H9 (cell line): ENCODE data around the gene GPC1. TPM values are rescaled to one million over a fixed set of nuclear protein-coding genes. Genes with fewer than 3 reads are reported as not detected.

Experiments used
- DNase-seq: peaks from one replicate; pipeline ENCODE4 v3.0.0-alpha.2; 2017
- H2AFZ ChIP-seq: one replicate; pipeline ENCODE4 v1.6.1; 2013; ENCODE audit warnings: mild to moderate bottlenecking, low read length, control low read depth, moderate library complexity
- H2AK5ac ChIP-seq: 2 replicates; pipeline ENCODE4 v1.6.1; 2013; ENCODE audit warnings: low read length, control low read depth, mixed read lengths; ENCODE audit not compliant: insufficient read length
- H2BK120ac ChIP-seq: one replicate; pipeline ENCODE4 v1.6.1; 2013; ENCODE audit warnings: low read depth, mild to moderate bottlenecking, low read length, control low read depth, inconsistent platforms; ENCODE audit not compliant: poor library complexity, severe bottlenecking
- H2BK12ac ChIP-seq: 2 replicates; pipeline ENCODE4 v1.6.1; 2013; ENCODE audit warnings: low read length, control low read depth, mixed read lengths, low read depth; ENCODE audit not compliant: insufficient read length
- H2BK15ac ChIP-seq: 2 replicates; pipeline ENCODE4 v1.6.1; 2013; ENCODE audit warnings: low read depth, low read length, control low read depth
- H2BK20ac ChIP-seq: one replicate; pipeline ENCODE4 v1.6.1; 2013; ENCODE audit warnings: low read depth, mild to moderate bottlenecking, low read length, control low read depth, inconsistent platforms; ENCODE audit not compliant: poor library complexity, severe bottlenecking
- H2BK5ac ChIP-seq: 2 replicates; pipeline ENCODE4 v1.6.1; 2013; ENCODE audit warnings: low read length, control low read depth, mixed read lengths; ENCODE audit not compliant: insufficient read length
- H3K14ac ChIP-seq: 2 replicates; pipeline ENCODE4 v1.6.1; 2013; ENCODE audit warnings: low read length, control low read depth; ENCODE audit not compliant: insufficient read depth
- H3K18ac ChIP-seq: 2 replicates; pipeline ENCODE4 v1.6.1; 2013; ENCODE audit warnings: low read depth, mild to moderate bottlenecking, mixed read lengths, low read length, control low read depth; ENCODE audit not compliant: insufficient read length
- H3K23ac ChIP-seq: 2 replicates; pipeline ENCODE4 v1.6.1; 2013; ENCODE audit warnings: low read length, control low read depth, mixed read lengths, low read depth; ENCODE audit not compliant: insufficient read length
- H3K23me2 ChIP-seq: 2 replicates; pipeline ENCODE4 v1.6.1; 2013; ENCODE audit warnings: low read depth, mild to moderate bottlenecking, mixed read lengths, low read length, control low read depth; ENCODE audit not compliant: insufficient read length, poor library complexity, severe bottlenecking
- H3K27ac ChIP-seq: 2 replicates; pipeline ENCODE4 v1.5.1; 2013; ENCODE audit warnings: low read length, control low read depth, mixed read lengths, low read depth; ENCODE audit not compliant: insufficient read length
- H3K27me3 ChIP-seq: 2 replicates; pipeline ENCODE4 v1.6.1; 2013; ENCODE audit warnings: low read length, control low read depth, inconsistent platforms; ENCODE audit not compliant: insufficient read depth
- H3K4ac ChIP-seq: 2 replicates; pipeline ENCODE4 v1.6.1; 2013; ENCODE audit warnings: low read depth, mild to moderate bottlenecking, control low read depth, inconsistent platforms, low read length, moderate library complexity
- H3K4me1 ChIP-seq: 2 replicates; pipeline ENCODE4 v1.6.1; 2013; ENCODE audit warnings: low read length, control low read depth, inconsistent platforms; ENCODE audit not compliant: insufficient read depth
- H3K4me2 ChIP-seq: 2 replicates; pipeline ENCODE4 v1.6.1; 2013; ENCODE audit warnings: low read length, control low read depth, mixed read lengths; ENCODE audit not compliant: insufficient read length, insufficient read depth
- H3K56ac ChIP-seq: 2 replicates; pipeline ENCODE4 v1.6.1; 2013; ENCODE audit warnings: low read depth, mild to moderate bottlenecking, mixed read lengths, low read length, control low read depth; ENCODE audit not compliant: insufficient read length
- H3K79me1 ChIP-seq: 2 replicates; pipeline ENCODE4 v1.6.1; 2013; ENCODE audit warnings: low read depth, mild to moderate bottlenecking, moderate library complexity, low read length, control low read depth, inconsistent platforms; ENCODE audit not compliant: insufficient read depth, poor library complexity, severe bottlenecking
- H3K79me2 ChIP-seq: 2 replicates; pipeline ENCODE4 v1.6.1; 2013; ENCODE audit warnings: low read length, control low read depth, inconsistent platforms; ENCODE audit not compliant: insufficient read depth
- H3K9ac ChIP-seq: 2 replicates; pipeline ENCODE4 v1.6.1; 2013; ENCODE audit warnings: low read length, control low read depth, mixed read lengths; ENCODE audit not compliant: insufficient read length; ENCODE audit errors: extremely low read depth
- H3K9me3 ChIP-seq: one replicate; pipeline ENCODE4 v1.6.1; 2013; ENCODE audit warnings: low read depth, low read length, inconsistent platforms; ENCODE audit not compliant: control insufficient read depth
- H3T11ph ChIP-seq: one replicate; pipeline ENCODE4 v1.6.1; 2013; ENCODE audit warnings: mild to moderate bottlenecking, low read length, control low read depth, inconsistent platforms
- H4K20me1 ChIP-seq: one replicate; pipeline ENCODE4 v1.6.1; 2013; ENCODE audit not compliant: control insufficient read depth, insufficient read length, insufficient read depth
- H4K5ac ChIP-seq: 2 replicates; pipeline ENCODE4 v1.6.1; 2013; ENCODE audit warnings: low read depth, mild to moderate bottlenecking, mixed read lengths, low read length, control low read depth; ENCODE audit not compliant: insufficient read length
- H4K8ac ChIP-seq: replicated peaks from 2 replicates; pipeline ENCODE4 v1.6.1; 2013; ENCODE audit warnings: low read length, control low read depth, mixed read lengths, low read depth; ENCODE audit not compliant: insufficient read length
- H4K91ac ChIP-seq: 2 replicates; pipeline ENCODE4 v1.6.1; 2013; ENCODE audit warnings: low read depth, mild to moderate bottlenecking, moderate library complexity, mixed read lengths, low read length, control low read depth; ENCODE audit not compliant: insufficient read length
- H3K27ac Mint-ChIP-seq, 3 experiments: 2 replicates in 2 of 3; 3 replicates in 1 of 3; pipeline ENCODE4 v1.8.0; 2020 to 2021; ENCODE audit warnings: mixed read lengths in 3 of 3, mild to moderate bottlenecking in 1 of 3, moderate library complexity in 1 of 3
- H3K27me3 Mint-ChIP-seq: 2 replicates; pipeline ENCODE4 v1.8.0; 2021; ENCODE audit warnings: low read depth, mild to moderate bottlenecking, moderate library complexity, mixed read lengths
- H3K36me3 Mint-ChIP-seq, 3 experiments: 2 replicates in 2 of 3; 3 replicates in 1 of 3; pipeline ENCODE4 v1.8.0; 2020 to 2021; ENCODE audit warnings: low read depth in 3 of 3, mixed read lengths in 3 of 3; ENCODE audit not compliant: insufficient read depth in 1 of 3
- H3K4me1 Mint-ChIP-seq, 2 experiments: 2 replicates each; pipeline ENCODE4 v1.8.0; 2020; ENCODE audit warnings: mixed read lengths in 2 of 2
- H3K4me3 Mint-ChIP-seq, 2 experiments: 2 replicates in 1 of 2; 3 replicates in 1 of 2; pipeline ENCODE4 v1.8.0; 2020 to 2021; ENCODE audit warnings: mild to moderate bottlenecking in 2 of 2, mixed read lengths in 2 of 2, moderate library complexity in 1 of 2
- H3K9me3 Mint-ChIP-seq, 2 experiments: 2 replicates in 1 of 2; 3 replicates in 1 of 2; pipeline ENCODE4 v1.8.0; 2020; ENCODE audit warnings: mild to moderate bottlenecking in 2 of 2, mixed read lengths in 2 of 2, moderate library complexity in 1 of 2
- WGBS: extraction: QIAGEN DNeasy Blood & Tissue Kit; methylation state at CpG from one replicate; pipeline ENCODE4 v1.1.7; 2013; ENCODE audit warnings: missing lambda C conversion rate, low lambda C conversion rate, mixed read lengths; ENCODE audit not compliant: insufficient read length; ENCODE audit errors: extremely low coverage; 5-methylcytosine and 5-hydroxymethylcytosine counted together
- total RNA-seq: library from RNA; stranded (reverse); gene quantifications from 2 replicates; pipeline ENCODE4 v1.2.1, GENCODE V29; 2021
- TF ChIP-seq, protein P1 (sequence below): fragments of 200-600 bp; sonication (generic); conservative IDR thresholded peaks from 3 replicates; pipeline ENCODE4 v1.8.0; 2021; ENCODE audit warnings: antibody characterized with exemption, mild to moderate bottlenecking

The GPC1 gene
- total RNA-seq, 1 experiment from 2014 or later = 39.4 TPM

DNA sequence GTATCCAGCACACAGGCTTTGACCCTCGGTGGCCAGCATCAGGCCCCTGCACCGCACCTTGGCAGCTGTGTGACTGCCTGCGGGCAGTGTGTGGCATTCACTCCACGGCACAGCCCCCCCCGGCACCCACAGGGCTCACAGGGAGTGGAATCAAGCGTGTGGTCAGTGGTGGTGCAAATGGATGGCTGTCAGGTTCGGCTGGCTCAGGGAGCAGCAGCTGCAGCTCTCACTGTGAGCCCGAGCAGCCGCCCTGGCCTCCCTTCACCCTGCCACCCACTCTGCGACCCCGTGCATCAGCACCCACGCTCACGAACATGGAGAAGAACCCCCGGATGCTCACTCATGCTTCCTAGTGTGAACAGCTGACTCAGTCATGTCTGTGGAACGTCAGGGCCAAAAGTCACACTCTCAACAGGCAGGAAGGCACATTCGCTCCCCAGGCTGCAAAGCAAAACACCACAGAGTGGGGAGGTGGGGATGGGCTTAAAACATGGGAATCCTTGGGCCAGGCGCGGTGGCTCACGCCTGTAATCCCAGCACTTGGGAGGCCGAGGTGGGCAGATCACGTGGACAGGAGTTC lies 41.5 kb upstream of the GPC1 start:
- Histone ChIP-seq H3K9ac (no peak overlapping the region), H4K5ac (no peak overlapping the region), H3K4me1 (no peaks in the 10 kb centered on the region), H2BK120ac (no peak overlapping the region), H3K4me2 (no peak overlapping the region), H2AFZ (no peak overlapping the region), H2BK5ac (no peak overlapping the region), H3K23ac (no peak overlapping the region), H4K8ac (no peak overlapping the region), H4K91ac (no peak overlapping the region), H3K14ac (no peak overlapping the region), H2BK20ac (no peak overlapping the region), H3K79me1 (no peaks in the 10 kb centered on the region), H3K18ac (no peak overlapping the region), H4K20me1 (no peaks in the 10 kb centered on the region), H2BK12ac (no peak overlapping the region), H3K27ac (no peak overlapping the region), H3K27me3 (no peaks in the 10 kb centered on the region), H3K9me3 (no peaks in the 10 kb centered on the region), H3K4ac (no peak overlapping the region), H3K23me2 (no peaks in the 10 kb centered on the region), H2AK5ac (no peak overlapping the region), H3K56ac (no peak overlapping the region), H3T11ph (no peak overlapping the region), H2BK15ac (no peak overlapping the region), H3K79me2 (no peaks in the 10 kb centered on the region)
- H3K4me3 Mint-ChIP-seq = no peak overlapping the region
- no CpG with 5 or more reads among the region's 21 CpGs for WGBS
- no peaks in the 10 kb centered on the region; a peak in 1 of 5 replicates for H3K9me3 Mint-ChIP-seq
- H3K4me1 Mint-ChIP-seq = peaks cover 7 to 11% of the 10 kb centered on the region in 2 experiments
- H3K27ac Mint-ChIP-seq = no peak overlapping the region; a peak in 1 of 7 replicates
- peak; percentile 16 for DNase-seq
- H3K36me3 Mint-ChIP-seq = no peaks in the 10 kb centered on the region; a peak in 1 of 7 replicates
- TF ChIP-seq, protein P1, sequence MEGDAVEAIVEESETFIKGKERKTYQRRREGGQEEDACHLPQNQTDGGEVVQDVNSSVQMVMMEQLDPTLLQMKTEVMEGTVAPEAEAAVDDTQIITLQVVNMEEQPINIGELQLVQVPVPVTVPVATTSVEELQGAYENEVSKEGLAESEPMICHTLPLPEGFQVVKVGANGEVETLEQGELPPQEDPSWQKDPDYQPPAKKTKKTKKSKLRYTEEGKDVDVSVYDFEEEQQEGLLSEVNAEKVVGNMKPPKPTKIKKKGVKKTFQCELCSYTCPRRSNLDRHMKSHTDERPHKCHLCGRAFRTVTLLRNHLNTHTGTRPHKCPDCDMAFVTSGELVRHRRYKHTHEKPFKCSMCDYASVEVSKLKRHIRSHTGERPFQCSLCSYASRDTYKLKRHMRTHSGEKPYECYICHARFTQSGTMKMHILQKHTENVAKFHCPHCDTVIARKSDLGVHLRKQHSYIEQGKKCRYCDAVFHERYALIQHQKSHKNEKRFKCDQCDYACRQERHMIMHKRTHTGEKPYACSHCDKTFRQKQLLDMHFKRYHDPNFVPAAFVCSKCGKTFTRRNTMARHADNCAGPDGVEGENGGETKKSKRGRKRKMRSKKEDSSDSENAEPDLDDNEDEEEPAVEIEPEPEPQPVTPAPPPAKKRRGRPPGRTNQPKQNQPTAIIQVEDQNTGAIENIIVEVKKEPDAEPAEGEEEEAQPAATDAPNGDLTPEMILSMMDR = no peak
- peaks cover 4% of the 10 kb centered on the region for H3K27me3 Mint-ChIP-seq
